Keratinocyte (primary cell): ENCODE data around the gene USP6. TPM values are rescaled to one million over a fixed set of nuclear protein-coding genes. Genes with fewer than 3 reads are reported as not detected.

ENCODE experiments used
- DNase-seq: peaks from one replicate; pipeline ENCODE4 v3.0.0-alpha.2; 2011; ENCODE audit warnings: low read depth, missing footprints, low spot score
- FAIRE-seq: peaks from 2 replicates; lab custom pipeline; 2011; peaks lifted over from hg19 to GRCh38; lab: Jason Lieb, UNC
- H2AFZ ChIP-seq: 2 replicates; pipeline ENCODE4 v1.6.0; 2012; ENCODE audit warnings: low read length, control low read depth, inconsistent platforms; ENCODE audit not compliant: control insufficient read depth
- H3K27ac ChIP-seq: 2 replicates; pipeline ENCODE4 v1.5.1; 2011; ENCODE audit warnings: low read length; ENCODE audit not compliant: control insufficient read depth, insufficient read depth
- H3K27me3 ChIP-seq: 3 replicates; pipeline ENCODE4 v1.6.0; 2011; ENCODE audit warnings: low read length; ENCODE audit not compliant: control insufficient read depth, insufficient read depth; ENCODE audit errors: extremely low read depth
- H3K36me3 ChIP-seq, 2 experiments: 2 replicates in 1 of 2; 3 replicates in 1 of 2; pipeline ENCODE4 v1.5.1; 2011; ENCODE audit warnings: low read length in 2 of 2, mild to moderate bottlenecking in 1 of 2; ENCODE audit not compliant: control insufficient read depth in 2 of 2, insufficient read depth in 2 of 2; ENCODE audit errors: extremely low read depth in 1 of 2
- H3K4me1 ChIP-seq: 3 replicates; pipeline ENCODE4 v1.5.1; 2011; ENCODE audit warnings: low read length; ENCODE audit not compliant: control insufficient read depth, insufficient read depth; ENCODE audit errors: extremely low read depth
- H3K4me2 ChIP-seq: 3 replicates; pipeline ENCODE4 v1.6.0; 2011; ENCODE audit warnings: low read depth, low read length; ENCODE audit not compliant: control insufficient read depth, insufficient read depth; ENCODE audit errors: extremely low read depth
- H3K4me3 ChIP-seq, 3 experiments: fragments of 200-600 bp in 1 of 3; sonication (generic) in 1 of 3; 2 replicates in 2 of 3; 3 replicates in 1 of 3; pipeline ENCODE4 v1.5.1; 2011 to 2016; ENCODE audit warnings: low read length in 3 of 3, mild to moderate bottlenecking in 3 of 3, control low read depth in 2 of 3, inconsistent platforms in 1 of 3, low read depth in 1 of 3, mixed read lengths in 1 of 3, mixed run types in 1 of 3, moderate library complexity in 1 of 3; ENCODE audit not compliant: control insufficient read depth in 2 of 3, insufficient read depth in 2 of 3; ENCODE audit errors: extremely low read depth in 1 of 3
- H3K79me2 ChIP-seq: 2 replicates; pipeline ENCODE4 v1.6.0; 2012; ENCODE audit warnings: low read length; ENCODE audit not compliant: control insufficient read depth, insufficient read depth
- H3K9ac ChIP-seq: 3 replicates; pipeline ENCODE4 v1.6.0; 2011; ENCODE audit warnings: low read length; ENCODE audit not compliant: control insufficient read depth, insufficient read depth; ENCODE audit errors: extremely low read depth
- H3K9me1 ChIP-seq: 3 replicates; pipeline ENCODE4 v1.6.0; 2011; ENCODE audit warnings: low read length; ENCODE audit not compliant: control insufficient read depth, insufficient read depth; ENCODE audit errors: extremely low read depth
- H3K9me3 ChIP-seq: 2 replicates; pipeline ENCODE4 v1.5.1; 2012; ENCODE audit warnings: low read depth, low read length; ENCODE audit not compliant: control insufficient read depth
- H4K20me1 ChIP-seq: 3 replicates; pipeline ENCODE4 v1.6.0; 2011; ENCODE audit warnings: low read length; ENCODE audit not compliant: control insufficient read depth, insufficient read depth; ENCODE audit errors: extremely low read depth
- CTCF ChIP-seq, 3 experiments: IDR thresholded peaks in 1 of 3; conservative IDR thresholded peaks in 1 of 3; optimal IDR thresholded peaks in 1 of 3; 2 replicates in 2 of 3; 3 replicates in 1 of 3; pipeline versions ENCODE3 to v1.5.1; 2011; ENCODE audit warnings: low read length in 3 of 3, mild to moderate bottlenecking in 3 of 3, moderate library complexity in 2 of 3, control low read depth in 1 of 3, inconsistent platforms in 1 of 3; ENCODE audit not compliant: insufficient read depth in 2 of 3; ENCODE audit errors: extremely low read depth in 1 of 3
- EZH2 ChIP-seq: IDR thresholded peaks from one replicate; pipeline ENCODE4 v1.6.1; 2012; ENCODE audit warnings: inconsistent platforms, mild to moderate bottlenecking, low read length, moderate library complexity
- dilution Hi-C: fragments of 300-500 bp; cut with MboI; formaldehyde crosslinking; loops from one replicate; pipeline ENCODE4 v1.7.0; 2020; ENCODE audit warnings: low sequenced_read_pairs; ENCODE audit not compliant: extremely low pct_ligation_motif_present
- polyA plus RNA-seq, 5 experiments: library from polyadenylated mRNA; depleted of rRNA in 3 of 5; stranded (reverse) in 3 of 5; stranded (forward) in 1 of 5; unstranded in 1 of 5; fragments of >200 nt; gene quantifications; 1 replicate in 1 of 5; 2 replicates in 3 of 5; 3 replicates in 1 of 5; pipeline versions ENCODE4 v1.2.1 to v1.2.3, GENCODE V29; 2011 to 2012; ENCODE audit warnings: missing spikeins in 2 of 5, low read depth in 1 of 5, low replicate concordance in 1 of 5

USP6 gene
- polyA plus RNA-seq, 1 donor (not counting 4 experiments of a cell fraction or from before 2014, with no cell fraction given): not detected

- no peaks in the 10 kb centered on the region for H3K27me3 ChIP-seq
- DNase-seq (peak; percentile 61), FAIRE-seq (no peak)
- H3K79me2 ChIP-seq: peaks cover 8% of the 10 kb centered on the region
- peaks cover 1% of the 10 kb centered on the region for H3K9me3 ChIP-seq
- dilution Hi-C loops: no loop called here
- no peaks in the 10 kb centered on the region for H3K9me1 ChIP-seq
- peak within 1 kb of the TSS; percentile 92 for H2AFZ ChIP-seq
- peak within 1 kb of the TSS; percentile 69 for H3K27ac ChIP-seq
- H3K4me2 ChIP-seq: peak within 1 kb of the TSS; percentile 96
- TF ChIP-seq CTCF (optimal IDR thresholded peaks at IDR 0.05 in 1 of 3, IDR thresholded peaks at IDR 0.05 in 1 of 3, conservative IDR thresholded peaks at IDR 0.05 in 1 of 3; ENCODE audit: extremely low read depth in 1 of 3, insufficient read depth in 2 of 3, low read length in 3 of 3): peak; percentile 65 to 94 (median 87)
- no peak for TF ChIP-seq EZH2
- H3K36me3 ChIP-seq: peaks cover 0 to 3% of the 10 kb centered on the region in 2 experiments
- peak within 1 kb of the TSS; percentile 82 for H3K9ac ChIP-seq
- peak within 1 kb of the TSS; percentile 88 to 95 (median 88) for H3K4me3 ChIP-seq
- no peaks in the 10 kb centered on the region for H4K20me1 ChIP-seq
- H3K4me1 ChIP-seq: peaks cover 6% of the 10 kb centered on the region
Measured at GRCh38 chr17:5191541-5192417, 75.9 kb downstream of the USP6 start, which contains the start of gene ZNF594. TSS of gene ZNF594 (minus strand) at chr17:5191868. CDS start at chr17:5184256, 7,612 bp downstream.

DNA sequence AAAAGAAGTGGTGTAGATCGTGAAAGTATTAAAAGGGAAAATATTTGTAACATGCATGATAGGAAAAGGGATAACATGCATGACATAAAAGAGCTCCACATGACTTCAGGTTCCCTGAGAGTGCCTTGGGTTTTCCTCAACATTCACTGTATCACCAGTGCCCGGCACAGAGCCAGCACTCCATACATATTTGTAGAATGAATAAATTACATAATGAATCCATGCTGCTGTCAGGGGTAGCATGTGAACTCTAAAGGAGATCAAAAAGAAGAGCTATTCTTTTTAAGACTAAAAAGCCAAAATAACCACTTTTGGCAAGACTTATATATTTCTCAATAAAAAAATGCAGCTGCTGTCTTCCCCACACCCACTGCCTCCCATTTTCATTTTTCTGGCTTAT lies 78.5 kb downstream of the USP6 start:
- H4K20me1 ChIP-seq: no peaks in the 10 kb centered on the region
- H3K4me1 ChIP-seq: peaks cover 6% of the 10 kb centered on the region
- H3K4me3 ChIP-seq: no peak overlapping the region
- no peak overlapping the region for H2AFZ ChIP-seq
- DNase-seq (no peak), FAIRE-seq (no peak)
- no peak overlapping the region for H3K9ac ChIP-seq
- no peaks in the 10 kb centered on the region for H3K9me3 ChIP-seq
- no peaks in the 10 kb centered on the region for H3K36me3 ChIP-seq
- H3K4me2 ChIP-seq: no peak overlapping the region
- no peak for TF ChIP-seq EZH2
- TF ChIP-seq CTCF (optimal IDR thresholded peaks at IDR 0.05 in 1 of 3, IDR thresholded peaks at IDR 0.05 in 1 of 3, conservative IDR thresholded peaks at IDR 0.05 in 1 of 3; ENCODE audit: extremely low read depth in 1 of 3, insufficient read depth in 2 of 3, low read length in 3 of 3): no peak
- H3K9me1 ChIP-seq: no peaks in the 10 kb centered on the region
- dilution Hi-C loops: no loop called here
- no peak overlapping the region for H3K27ac ChIP-seq
- H3K27me3 ChIP-seq: no peaks in the 10 kb centered on the region
- H3K79me2 ChIP-seq: peaks cover 8% of the 10 kb centered on the region
